HCT116 (cell line): ENCODE results near the gene PAQR3. TPM values are rescaled to one million over a fixed set of nuclear protein-coding genes. Genes with fewer than 3 reads are reported as not detected.

Source experiments
- ATAC-seq: fragments of 200-7000 bp; cut with Tn5 transposase; 2 replicates; pipeline ENCODE4 v1.9.1; 2020; ENCODE audit warnings: mild to moderate bottlenecking, moderate library complexity
- BruUV-seq: library from RNA; stranded (reverse); fragments of 400-500 nt; replicated peaks from 2 replicates; lab custom pipeline; 2021; lab: Mats Ljungman, UMichigan
- CTCF ChIA-PET: fragments of 300-600 bp; sonication (Branson Sonifier 250); formaldehyde crosslinking; loops from one replicate; lab custom pipeline; 2021; ENCODE audit warnings: antibody characterized with exemption; lab: Charles Lee
- POLR2A ChIA-PET: fragments of 300-600, 350-600 bp; sonication (Branson Sonifier 250); formaldehyde crosslinking; loops from one replicate; lab custom pipeline; 2021; ENCODE audit warnings: antibody characterized with exemption; lab: Charles Lee
- RAD21 ChIA-PET, 2 experiments: fragments of 300-600 bp; sonication (Branson Sonifier 250); formaldehyde crosslinking; loops; one replicate each; lab custom pipeline; 2023; ENCODE audit warnings: low total read pairs in 2 of 2; ENCODE audit not compliant: uncharacterized antibody in 2 of 2, unreplicated experiment in 2 of 2, low non-redundant PET in 1 of 2; lab: Charles Lee
- DNase-seq: peaks from one replicate; pipeline ENCODE4 v3.0.0-alpha.2; 2010; ENCODE audit warnings: low read depth, low spot score
- H2AFZ ChIP-seq: fragments of 200-600 bp; shearing (Covaris generic), sonication (generic); 2 replicates; pipeline ENCODE4 v1.6.1; 2017; ENCODE audit warnings: low read depth, mixed run types, mixed read lengths, antibody characterized with exemption, low read length; ENCODE audit not compliant: poor library complexity, severe bottlenecking
- H3K27ac ChIP-seq: 2 replicates; pipeline ENCODE4 v1.5.1; 2012; ENCODE audit warnings: low read depth, low read length
- H3K27me3 ChIP-seq: fragments of 200-600 bp; sonication (generic); 2 replicates; pipeline ENCODE4 v1.6.1; 2016; ENCODE audit warnings: mixed run types, low read length, mixed read lengths; ENCODE audit not compliant: insufficient read depth
- H3K36me3 ChIP-seq, 2 experiments: fragments of 200-500 bp in 1 of 2; fragments of 200-600 bp in 1 of 2; sonication (Bioruptor generic) in 1 of 2; sonication (generic) in 1 of 2; 2 replicates each; pipeline versions ENCODE4 v1.5.1 to v1.6.1; 2014 to 2016; ENCODE audit warnings: low read length in 2 of 2, inconsistent platforms in 1 of 2, mixed read lengths in 1 of 2, mixed run types in 1 of 2; ENCODE audit not compliant: insufficient read depth in 2 of 2, control insufficient read depth in 1 of 2
- H3K4me1 ChIP-seq, 2 experiments: fragments of 200-600 bp in 1 of 2; sonication (generic) in 1 of 2; 2 replicates each; pipeline versions ENCODE4 v1.5.1 to v1.6.1; 2012 to 2017; ENCODE audit warnings: low read length in 2 of 2, inconsistent platforms in 1 of 2, mild to moderate bottlenecking in 1 of 2, mixed read lengths in 1 of 2, mixed run types in 1 of 2, moderate library complexity in 1 of 2; ENCODE audit not compliant: insufficient read depth in 2 of 2, control insufficient read depth in 1 of 2
- H3K4me2 ChIP-seq: fragments of 200-600 bp; sonication (generic); 2 replicates; pipeline ENCODE4 v1.6.1; 2017; ENCODE audit warnings: mixed run types, low read length, mixed read lengths
- H3K4me3 ChIP-seq, 2 experiments: fragments of 200-600 bp in 1 of 2; sonication (generic) in 1 of 2; replicated peaks in 1 of 2; 2 replicates each; pipeline ENCODE4 v1.5.1; 2011 to 2016; ENCODE audit warnings: low read length in 2 of 2, control low read depth in 1 of 2, low read depth in 1 of 2, mild to moderate bottlenecking in 1 of 2, mixed read lengths in 1 of 2, mixed run types in 1 of 2
- H3K79me2 ChIP-seq: fragments of 200-600 bp; sonication (generic); 2 replicates; pipeline ENCODE4 v1.6.1; 2017; ENCODE audit warnings: mild to moderate bottlenecking, mixed run types, low read length, moderate library complexity, mixed read lengths; ENCODE audit not compliant: insufficient read depth
- H3K9ac ChIP-seq: fragments of 200-600 bp; sonication (generic); 2 replicates; pipeline ENCODE4 v1.6.1; 2016; ENCODE audit warnings: low read length, mixed read lengths
- H3K9me2 ChIP-seq: fragments of 200-600 bp; sonication (generic), shearing (Covaris generic); 2 replicates; pipeline ENCODE4 v1.6.1; 2017; ENCODE audit warnings: mixed run types, mild to moderate bottlenecking, moderate library complexity; ENCODE audit not compliant: insufficient read depth
- H3K9me3 ChIP-seq, 2 experiments: fragments of 200-500 bp in 1 of 2; fragments of 200-600 bp in 1 of 2; sonication (Bioruptor generic) in 1 of 2; sonication (generic) in 1 of 2; 2 replicates each; pipeline ENCODE4 v1.6.1; 2014 to 2017; ENCODE audit warnings: low read length in 2 of 2, mixed read lengths in 2 of 2, inconsistent platforms in 1 of 2, low read depth in 1 of 2, mild to moderate bottlenecking in 1 of 2, mixed run types in 1 of 2, moderate library complexity in 1 of 2; ENCODE audit not compliant: control insufficient read depth in 1 of 2, insufficient read depth in 1 of 2
- H4K20me1 ChIP-seq: fragments of 200-600 bp; sonication (generic), shearing (Covaris generic); 2 replicates; pipeline ENCODE4 v1.6.1; 2017; ENCODE audit warnings: mixed run types, mild to moderate bottlenecking, moderate library complexity; ENCODE audit not compliant: insufficient read depth
- CBX3 ChIP-seq: IDR thresholded peaks from 2 replicates; pipeline ENCODE4 v1.6.1; 2012; ENCODE audit warnings: low read depth
- CEBPB ChIP-seq: IDR thresholded peaks from 2 replicates; pipeline ENCODE4 v1.6.1; 2012; ENCODE audit warnings: low read depth
- EGR1 ChIP-seq: IDR thresholded peaks from 2 replicates; pipeline ENCODE4 v1.6.1; 2012; ENCODE audit warnings: low read depth
- ELF1 ChIP-seq: IDR thresholded peaks from 2 replicates; pipeline ENCODE4 v1.6.1; 2012; ENCODE audit warnings: low read depth, borderline replicate concordance
- EZH2 ChIP-seq: fragments of 200-600 bp; sonication (generic); IDR thresholded peaks from 2 replicates; pipeline ENCODE4 v1.6.1; 2017; ENCODE audit warnings: antibody characterized with exemption, mixed run types
- EZH2phosphoT487 ChIP-seq: fragments of 200-600 bp; IDR thresholded peaks from 2 replicates; pipeline ENCODE4 v1.6.1; 2018; ENCODE audit warnings: antibody characterized with exemption, borderline replicate concordance
- FOSL1 ChIP-seq: IDR thresholded peaks from 2 replicates; pipeline ENCODE4 v1.6.1; 2012; ENCODE audit warnings: low read depth
- JUND ChIP-seq: IDR thresholded peaks from 2 replicates; pipeline ENCODE4 v1.6.1; 2012
- POLR2A ChIP-seq: IDR thresholded peaks from 2 replicates; pipeline ENCODE4 v1.7.0; 2011; ENCODE audit warnings: borderline replicate concordance; ENCODE audit not compliant: insufficient read depth, insufficient read length; ENCODE audit errors: extremely low read depth
- POLR2AphosphoS5 ChIP-seq: IDR thresholded peaks from 2 replicates; pipeline ENCODE4 v1.6.1; 2011; ENCODE audit warnings: mild to moderate bottlenecking, low read depth, low read length, moderate library complexity
- RAD21 ChIP-seq: IDR thresholded peaks from 2 replicates; pipeline ENCODE4 v1.6.1; 2012; ENCODE audit warnings: low read depth, mild to moderate bottlenecking
- SIN3A ChIP-seq: IDR thresholded peaks from 2 replicates; pipeline ENCODE4 v1.6.1; 2012; ENCODE audit warnings: low read depth
- SP1 ChIP-seq: IDR thresholded peaks from 2 replicates; pipeline ENCODE4 v1.6.1; 2012; ENCODE audit warnings: low read depth
- SRF ChIP-seq: IDR thresholded peaks from 2 replicates; pipeline ENCODE4 v1.6.1; 2012; ENCODE audit warnings: low read depth
- ZBTB33 ChIP-seq: IDR thresholded peaks from 2 replicates; pipeline ENCODE4 v1.6.1; 2011; ENCODE audit warnings: mild to moderate bottlenecking, low read length, moderate library complexity; ENCODE audit not compliant: insufficient replicate concordance; ENCODE audit errors: extremely low read depth
- ZFX ChIP-seq: fragments of 450-650 bp; IDR thresholded peaks from 2 replicates; pipeline ENCODE4 v1.6.1; 2017
- ZNF274 ChIP-seq: fragments of 200-500 bp; sonication (Bioruptor generic); IDR thresholded peaks from 2 replicates; pipeline ENCODE4 v1.6.1; 2014; ENCODE audit warnings: mild to moderate bottlenecking, low read depth, low read length, inconsistent platforms
- intact Hi-C: fragments of 100-400 bp; cut with micrococcal nuclease; formaldehyde crosslinking; loops from 2 replicates; pipeline ENCODE4 v1.10.0; 2022
- total RNA-seq: library from RNA; stranded (reverse); gene quantifications from one replicate; pipeline ENCODE4 v1.2.1, GENCODE V29; 2021; ENCODE audit not compliant: unreplicated experiment
- TF ChIP-seq, protein P1 (sequence below): IDR thresholded peaks from 2 replicates; pipeline ENCODE4 v1.6.1; 2012
- TF ChIP-seq, protein P2 (sequence below), 3 experiments: fragments of 200-600 bp in 1 of 3; sonication (generic) in 1 of 3; IDR thresholded peaks in 2 of 3; conservative IDR thresholded peaks in 1 of 3; 2 replicates each; pipeline ENCODE4 v1.5.1; 2012 to 2017; ENCODE audit warnings: low read depth in 2 of 3, low read length in 2 of 3, antibody characterized with exemption in 1 of 3, borderline replicate concordance in 1 of 3, control low read depth in 1 of 3, mild to moderate bottlenecking in 1 of 3, mixed read lengths in 1 of 3, mixed run types in 1 of 3, moderate library complexity in 1 of 3; ENCODE audit not compliant: insufficient read depth in 1 of 3

Gene PAQR3
- total RNA-seq, 1 experiment from 2014 or later: 32.3 TPM

GRCh38 chr4:78878031-78878430 is 61.2 kb downstream of the PAQR3 start:
- H3K9me3 ChIP-seq: no peaks in the 10 kb centered on the region
- ChIA-PET POLR2A (no interaction called here), CTCF (no interaction called here), RAD21 (no interaction called here)
- no TSS peak for BruUV-seq
- H3K4me2 ChIP-seq: no peak overlapping the region
- H3K36me3 ChIP-seq: no peaks in the 10 kb centered on the region
- H3K27me3 ChIP-seq: no peaks in the 10 kb centered on the region
- intact Hi-C loops: no loop called here
- H3K27ac ChIP-seq: no peak overlapping the region
- ATAC-seq (no peak), DNase-seq (no peak)
- TF ChIP-seq EZH2phosphoT487: no peak
- TF ChIP-seq SP1: no peak
- TF ChIP-seq FOSL1: no peak
- H3K4me3 ChIP-seq: no peak overlapping the region
- H3K9ac ChIP-seq: no peak overlapping the region
- no peak overlapping the region for H2AFZ ChIP-seq
- H3K79me2 ChIP-seq: no peaks in the 10 kb centered on the region
- no peaks in the 10 kb centered on the region for H3K9me2 ChIP-seq
- no peaks in the 10 kb centered on the region for H3K4me1 ChIP-seq
- no peaks in the 10 kb centered on the region for H4K20me1 ChIP-seq

GRCh38 chr4:78876568-78877320 is 62.5 kb downstream of the PAQR3 start:
- no TSS peak for BruUV-seq
- H3K79me2 ChIP-seq: no peaks in the 10 kb centered on the region
- no peak overlapping the region for H3K4me2 ChIP-seq
- no peak overlapping the region for H3K4me3 ChIP-seq
- no peaks in the 10 kb centered on the region for H3K4me1 ChIP-seq
- no peak overlapping the region for H3K27ac ChIP-seq
- ChIA-PET RAD21 (no interaction called here), CTCF (no interaction called here), POLR2A (no interaction called here)
- no peaks in the 10 kb centered on the region for H3K9me2 ChIP-seq
- H3K36me3 ChIP-seq: peaks cover 0 to 4% of the 10 kb centered on the region in 2 experiments; a peak in 2 of 4 replicates
- no peaks in the 10 kb centered on the region for H3K9me3 ChIP-seq
- intact Hi-C loops: no loop called here
- H3K27me3 ChIP-seq: no peaks in the 10 kb centered on the region
- no peak for ATAC-seq
- DNase-seq: no peak
- no peak overlapping the region for H3K9ac ChIP-seq
- H2AFZ ChIP-seq: no peak overlapping the region
- H4K20me1 ChIP-seq: no peaks in the 10 kb centered on the region
- no peak for TF ChIP-seq POLR2A
- TF ChIP-seq SIN3A: no peak
- TF ChIP-seq CEBPB: no peak
- TF ChIP-seq ZFX: no peak
- TF ChIP-seq, protein P1, sequence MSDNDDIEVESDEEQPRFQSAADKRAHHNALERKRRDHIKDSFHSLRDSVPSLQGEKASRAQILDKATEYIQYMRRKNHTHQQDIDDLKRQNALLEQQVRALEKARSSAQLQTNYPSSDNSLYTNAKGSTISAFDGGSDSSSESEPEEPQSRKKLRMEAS: no peak
- no peak for TF ChIP-seq EGR1
- TF ChIP-seq, protein P2, sequence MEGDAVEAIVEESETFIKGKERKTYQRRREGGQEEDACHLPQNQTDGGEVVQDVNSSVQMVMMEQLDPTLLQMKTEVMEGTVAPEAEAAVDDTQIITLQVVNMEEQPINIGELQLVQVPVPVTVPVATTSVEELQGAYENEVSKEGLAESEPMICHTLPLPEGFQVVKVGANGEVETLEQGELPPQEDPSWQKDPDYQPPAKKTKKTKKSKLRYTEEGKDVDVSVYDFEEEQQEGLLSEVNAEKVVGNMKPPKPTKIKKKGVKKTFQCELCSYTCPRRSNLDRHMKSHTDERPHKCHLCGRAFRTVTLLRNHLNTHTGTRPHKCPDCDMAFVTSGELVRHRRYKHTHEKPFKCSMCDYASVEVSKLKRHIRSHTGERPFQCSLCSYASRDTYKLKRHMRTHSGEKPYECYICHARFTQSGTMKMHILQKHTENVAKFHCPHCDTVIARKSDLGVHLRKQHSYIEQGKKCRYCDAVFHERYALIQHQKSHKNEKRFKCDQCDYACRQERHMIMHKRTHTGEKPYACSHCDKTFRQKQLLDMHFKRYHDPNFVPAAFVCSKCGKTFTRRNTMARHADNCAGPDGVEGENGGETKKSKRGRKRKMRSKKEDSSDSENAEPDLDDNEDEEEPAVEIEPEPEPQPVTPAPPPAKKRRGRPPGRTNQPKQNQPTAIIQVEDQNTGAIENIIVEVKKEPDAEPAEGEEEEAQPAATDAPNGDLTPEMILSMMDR (IDR thresholded peaks at IDR 0.05 in 2 of 3, conservative IDR thresholded peaks at IDR 0.05 in 1 of 3; ENCODE audit: borderline replicate concordance in 1 of 3, insufficient read depth in 1 of 3, low read depth in 2 of 3, low read length in 2 of 3): no peak
- TF ChIP-seq ZBTB33: no peak
- TF ChIP-seq SP1: no peak
- no peak for TF ChIP-seq ZNF274
- TF ChIP-seq POLR2AphosphoS5: no peak
- TF ChIP-seq RAD21: no peak
- no peak for TF ChIP-seq EZH2
- no peak for TF ChIP-seq FOSL1
- TF ChIP-seq CBX3: no peak
- no peak for TF ChIP-seq SRF
- TF ChIP-seq JUND: no peak
- TF ChIP-seq ELF1: no peak
